GM19035 (cell line): ENCODE results near the gene CHN2.

ENCODE experiments used
- ATAC-seq: cut with Tn5 transposase; IDR thresholded peaks from one replicate; pipeline ENCODE4 v1.9.1; 2021; ENCODE audit not compliant: unreplicated experiment

Gene CHN2

DNA sequence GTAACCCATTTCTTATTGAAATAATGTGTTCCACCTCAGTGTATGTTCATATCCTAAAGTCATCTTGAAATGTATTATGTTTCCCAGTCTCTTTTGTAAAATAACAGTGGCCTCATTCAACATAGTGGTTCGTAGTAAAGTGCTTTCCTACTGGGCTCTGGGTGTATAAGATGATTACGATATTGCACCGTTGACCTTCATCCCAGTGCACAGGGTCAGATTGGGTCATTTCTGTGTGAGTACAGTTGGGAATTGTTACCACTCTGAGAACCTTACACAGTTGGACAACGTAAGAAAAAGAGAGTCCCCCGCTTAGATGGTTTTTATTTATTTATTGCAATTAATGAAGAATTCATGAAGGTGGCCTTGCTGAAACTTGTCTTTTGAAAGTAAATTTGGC, 135.6 kb downstream of the CHN2 start:
- no peak for ATAC-seq

GRCh38 chr7:29331163-29331562, 136.6 kb downstream of the CHN2 start:
- no peak for ATAC-seq

DNA sequence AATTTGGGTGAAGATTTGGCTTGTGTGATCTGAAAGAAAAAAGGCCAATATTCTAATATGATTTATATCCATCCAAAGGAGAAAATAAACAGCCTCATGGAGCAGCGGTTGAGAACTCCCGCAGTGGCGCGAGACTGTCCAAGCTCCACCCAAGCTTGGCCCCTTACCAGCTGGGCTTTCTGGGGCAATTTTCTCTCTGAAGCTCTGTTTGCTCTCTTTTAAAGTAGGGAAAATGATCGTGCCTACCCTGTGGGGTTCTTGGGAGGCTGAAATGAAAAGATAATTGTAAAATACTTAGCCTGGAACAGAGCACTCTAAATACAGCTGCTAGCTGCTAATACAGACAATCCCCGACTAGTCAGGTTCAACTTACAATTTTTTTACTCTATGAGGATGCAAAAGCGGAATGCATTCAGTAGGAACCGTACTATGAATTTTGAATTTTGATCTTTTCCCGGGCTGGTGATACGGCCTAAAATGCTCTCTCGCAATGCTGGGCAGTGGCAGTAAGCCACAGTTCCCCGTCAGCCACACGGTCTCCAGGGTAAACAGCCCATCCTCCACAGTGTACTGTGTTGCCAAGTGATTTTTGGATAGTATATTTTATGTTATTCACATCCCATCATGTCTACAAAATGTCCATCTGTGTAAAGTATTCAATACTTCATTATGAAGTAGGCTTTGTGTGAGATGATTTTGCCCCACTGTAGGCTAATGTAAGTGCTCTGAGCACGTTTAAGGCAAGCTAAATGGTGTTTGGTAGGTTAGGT, 137.7 kb downstream of the CHN2 start:
- ATAC-seq: no peak

GRCh38 chr7:29332875-29333855, 138.6 kb downstream of the CHN2 start:
- no peak for ATAC-seq

- ATAC-seq: no peak
These were observed 140.9 kb downstream of the CHN2 start for GRCh38 chr7:29335188-29336083.

DNA sequence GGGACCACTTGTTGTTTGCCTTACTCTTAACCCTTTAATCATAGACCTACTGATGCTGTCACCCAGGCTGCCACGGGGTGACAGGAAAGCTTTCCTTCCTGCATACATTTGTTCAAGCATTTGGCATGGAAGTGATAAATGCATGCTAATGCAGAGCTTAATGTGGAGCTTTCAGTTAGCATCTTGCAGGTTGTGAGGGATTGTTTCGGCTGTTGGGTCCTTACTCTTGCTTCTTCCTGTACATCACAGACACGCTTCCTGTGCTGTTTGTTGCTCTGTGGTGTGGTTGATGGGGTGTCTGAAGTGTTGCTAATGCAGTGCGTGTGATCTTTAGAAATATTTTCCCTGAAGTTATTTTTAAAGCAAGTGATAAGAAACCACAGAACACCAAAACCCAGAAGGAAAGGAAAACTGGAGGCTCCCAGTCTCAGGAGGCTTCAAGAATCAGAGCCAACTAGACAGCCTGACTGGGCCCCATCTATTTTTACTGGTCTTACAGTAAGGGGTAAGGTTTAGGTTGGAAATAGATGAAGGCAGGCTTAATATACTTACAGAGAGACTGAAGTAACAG, 143.1 kb downstream of the CHN2 start:
- no peak for ATAC-seq

DNA sequence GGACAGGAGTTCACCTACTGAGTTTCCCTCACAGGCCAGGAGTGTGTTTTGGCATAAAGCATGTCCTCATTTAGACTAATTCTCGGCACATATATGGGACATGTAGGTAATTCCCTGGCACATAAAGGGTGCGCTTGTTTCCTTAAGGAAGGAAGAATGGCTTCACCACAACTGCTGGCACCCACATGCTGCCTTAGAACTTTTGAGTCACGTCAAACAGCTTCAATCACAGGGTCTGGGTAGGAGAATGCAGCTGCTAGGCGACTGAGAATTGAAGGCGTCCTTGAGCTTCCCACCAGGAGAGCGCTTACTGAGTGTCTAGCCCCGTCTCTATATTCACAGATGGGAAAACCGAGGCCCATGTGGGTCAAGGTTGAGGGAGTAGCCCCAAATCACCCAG, 146.1 kb downstream of the CHN2 start:
- no peak for ATAC-seq

GRCh38 chr7:29341156-29341555, 146.6 kb downstream of the CHN2 start:
- no peak for ATAC-seq

DNA sequence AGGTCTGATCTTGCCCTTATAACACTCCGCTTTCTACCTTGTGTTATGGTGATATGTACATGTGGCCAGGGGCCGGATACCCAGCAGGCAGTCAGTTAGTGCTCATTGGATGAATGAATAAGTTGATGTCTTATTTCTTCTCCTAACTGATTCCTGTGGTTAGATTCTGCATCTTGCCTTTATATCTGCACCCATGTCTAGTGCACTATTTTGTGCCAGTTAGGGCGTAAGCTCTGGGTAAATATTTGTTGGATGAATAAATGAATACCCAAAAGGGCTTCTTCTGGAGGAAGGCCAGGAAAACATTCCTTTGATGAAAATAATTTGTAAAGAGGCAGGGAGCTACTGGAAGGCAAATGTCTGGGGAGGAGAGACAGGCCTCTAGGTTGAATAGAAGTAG, 148.2 kb downstream of the CHN2 start:
- ATAC-seq: no peak

DNA sequence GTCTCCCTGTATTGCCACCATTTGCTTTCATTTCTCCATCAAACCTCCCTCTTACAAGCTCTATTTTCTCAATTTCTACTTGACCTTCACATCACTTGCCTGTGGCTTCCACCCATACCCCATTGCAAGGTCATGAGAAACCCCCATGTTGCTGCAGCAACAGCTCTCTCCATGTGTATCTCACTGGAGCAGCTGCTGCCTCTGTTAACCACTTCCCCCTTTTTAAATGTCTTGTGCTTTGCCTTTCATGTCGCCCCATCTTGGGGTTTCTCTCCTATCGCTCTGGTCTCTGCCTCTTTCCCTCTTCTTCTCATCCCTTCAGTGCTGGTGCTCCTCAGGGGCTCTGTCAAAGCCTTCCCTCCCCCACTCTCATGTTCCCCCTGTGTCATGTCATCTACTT, 148.8 kb downstream of the CHN2 start:
- no peak for ATAC-seq

GRCh38 chr7:29344334-29344978, 149.9 kb downstream of the CHN2 start:
- no peak for ATAC-seq

GRCh38 chr7:29345590-29345989, 151.0 kb downstream of the CHN2 start:
- no peak for ATAC-seq

GRCh38 chr7:29346231-29346978, 151.8 kb downstream of the CHN2 start:
- ATAC-seq: no peak

DNA sequence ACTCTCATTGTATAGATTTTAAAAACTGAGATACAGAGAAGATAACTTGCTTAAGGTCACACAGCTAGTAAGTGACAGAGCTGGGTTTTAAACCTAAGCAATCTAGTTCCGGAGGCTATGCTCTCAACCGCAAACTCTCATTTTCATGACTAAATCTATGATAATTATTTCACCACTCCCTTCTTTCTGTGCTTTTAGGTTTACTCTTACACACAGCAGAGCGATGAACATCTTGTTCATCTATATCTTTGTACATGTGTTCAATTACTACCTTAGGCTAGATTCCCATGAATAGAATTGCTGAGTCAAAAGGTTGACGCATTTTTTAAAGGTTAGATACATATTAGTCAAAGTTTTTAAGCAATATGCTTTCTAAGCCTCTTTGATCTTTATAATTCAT, 154.8 kb downstream of the CHN2 start:
- ATAC-seq: no peak

DNA sequence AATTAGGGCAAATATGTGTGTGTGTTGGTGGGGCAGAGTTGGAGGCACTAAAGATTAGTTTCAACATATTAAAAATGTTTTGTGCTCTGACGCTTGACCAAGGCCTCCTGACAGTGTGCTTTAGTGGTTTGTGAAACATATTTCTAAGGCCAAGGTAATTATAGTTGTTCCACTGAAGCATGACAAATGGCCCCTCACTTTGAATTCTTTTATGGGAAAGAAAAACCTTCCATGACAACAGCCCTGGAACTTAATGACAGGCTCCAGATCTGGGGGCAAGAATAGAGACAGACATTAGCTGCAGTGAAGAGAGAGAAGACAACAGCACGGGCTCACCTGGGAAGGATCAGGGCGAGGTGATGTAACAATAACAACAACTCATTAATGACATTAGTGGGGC, 155.8 kb downstream of the CHN2 start:
- ATAC-seq: no peak

GRCh38 chr7:29352041-29352440, 157.5 kb downstream of the CHN2 start:
- ATAC-seq: no peak

DNA sequence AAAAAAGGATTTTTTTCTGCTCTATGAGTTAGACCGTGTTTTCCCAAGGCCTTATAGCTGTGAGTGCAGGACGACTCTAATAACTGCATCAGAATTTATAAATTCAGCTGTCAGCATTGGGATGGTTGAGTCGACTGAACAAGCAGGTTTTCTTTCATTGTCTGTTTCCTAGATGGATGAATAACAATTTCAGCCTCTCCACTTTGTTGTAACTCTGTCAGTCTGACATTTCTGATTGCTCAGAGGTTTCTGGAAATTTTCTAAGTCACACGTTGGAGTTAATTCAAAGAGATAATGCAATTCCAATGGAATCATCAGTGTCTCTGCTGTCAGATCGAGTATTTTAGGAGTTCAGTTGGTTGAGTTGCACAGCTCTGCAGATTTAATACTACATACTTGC, 159.2 kb downstream of the CHN2 start:
- no peak for ATAC-seq

- ATAC-seq: no peak
These were observed 159.8 kb downstream of the CHN2 start for GRCh38 chr7:29354340-29354739.

DNA sequence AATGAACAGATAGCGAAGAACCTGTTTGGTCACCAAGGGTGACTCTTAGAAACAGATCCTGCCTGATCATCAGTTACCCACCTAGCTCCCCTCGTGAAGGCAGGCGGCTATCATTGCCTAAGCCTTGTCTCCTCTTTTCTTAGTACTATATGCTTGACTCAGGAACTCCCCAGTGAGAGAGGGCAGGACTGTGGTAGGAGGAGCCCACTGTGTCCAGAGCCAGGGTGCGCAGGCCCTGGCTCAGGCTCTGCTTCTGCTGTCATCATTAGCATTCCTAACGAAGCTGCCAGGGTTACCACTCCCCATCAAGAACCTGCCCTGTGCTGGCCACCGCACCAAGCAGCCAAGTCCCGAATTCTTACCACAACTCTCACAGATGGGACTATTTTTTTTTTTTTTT, 160.8 kb downstream of the CHN2 start:
- no peak for ATAC-seq

DNA sequence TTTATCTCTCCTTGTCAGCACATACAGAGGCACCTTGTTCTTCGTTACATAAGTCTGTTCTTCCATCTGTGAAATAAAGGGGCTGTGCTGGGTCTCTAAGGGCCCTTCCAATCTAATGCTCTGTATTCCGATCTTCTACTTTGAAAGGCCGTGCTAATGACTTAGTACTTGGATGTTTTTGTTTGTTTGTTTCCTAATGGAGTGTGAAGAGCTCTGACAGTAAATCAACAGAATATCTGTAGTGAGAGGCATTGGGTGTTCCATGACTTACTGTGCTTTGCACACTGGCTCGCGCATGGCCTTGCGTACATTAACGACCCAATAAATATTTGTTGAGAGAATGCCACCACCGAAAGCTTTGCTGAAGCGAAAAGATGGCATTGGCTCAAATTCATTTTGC, 162.1 kb downstream of the CHN2 start:
- no peak for ATAC-seq
